Testis (tissue), 3 donors: ENCODE results near the gene TNS2. TPM values are rescaled to one million over a fixed set of nuclear protein-coding genes. Genes with fewer than 3 reads are reported as not detected.

ENCODE experiments used
- DNase-seq: peaks from one replicate; pipeline ENCODE4 v3.0.0-alpha.2; 2019
- H3K27ac ChIP-seq, 2 donors: fragments of 200-600 bp; sonication (generic); one replicate each; pipeline ENCODE4 v1.5.1; 2019
- H3K27me3 ChIP-seq: fragments of 200-600 bp; sonication (generic); one replicate; pipeline ENCODE4 v1.5.1; 2019
- H3K36me3 ChIP-seq: fragments of 200-600 bp; sonication (generic); one replicate; pipeline ENCODE4 v1.5.1; 2017; ENCODE audit warnings: low read depth; ENCODE audit errors: missing control alignments
- H3K4me1 ChIP-seq: fragments of 200-600 bp; sonication (generic); one replicate; pipeline ENCODE4 v1.5.1; 2019
- H3K4me3 ChIP-seq, 2 donors: fragments of 200-600 bp; sonication (generic); one replicate each; pipeline ENCODE4 v1.5.1; 2017 to 2019
- H3K9me3 ChIP-seq: fragments of 200-600 bp; sonication (generic); one replicate; pipeline ENCODE4 v1.5.1; 2017
- POLR2A ChIP-seq: fragments of 450-650 bp; IDR thresholded peaks from one replicate; pipeline ENCODE4 v1.6.1; 2017; ENCODE audit warnings: antibody characterized with exemption, mild to moderate bottlenecking, moderate library complexity
- WGBS, 2 donors: methylation state at CpG; one replicate each; pipeline ENCODE4 v1.1.5; 2018; 5-methylcytosine and 5-hydroxymethylcytosine counted together
- intact Hi-C: fragments of 100-400 bp; cut with DNase I; formaldehyde crosslinking; loops from one replicate; pipeline ENCODE4 v1.15.1; 2023; ENCODE audit warnings: low total_unique reads
- polyA plus RNA-seq: library from polyadenylated mRNA; stranded (reverse); fragments of 350-450 nt; fragmentation: Illumina TruSeq; extraction: RNeasy Lipid Tissue Mini Kit (QIAGEN cat#74804); gene quantifications from one replicate; pipeline ENCODE4 v1.2.3, GENCODE V29; 2014; ENCODE audit warnings: low read depth, low replicate concordance; ENCODE audit not compliant: insufficient read depth
- total RNA-seq, 2 donors: library from RNA; depleted of rRNA; stranded (reverse); fragments of >200 nt; gene quantifications; one replicate each; pipeline ENCODE4 v1.2.3, GENCODE V29; 2016
- TF ChIP-seq, protein P1 (sequence below), 3 experiments: fragments of 450-650 bp in 2 of 3; fragments of 200-600 bp in 1 of 3; sonication (generic) in 1 of 3; IDR thresholded peaks; one replicate each; pipeline ENCODE4 v1.5.1; 2016 to 2019; ENCODE audit warnings: antibody characterized with exemption in 3 of 3, mild to moderate bottlenecking in 2 of 3, moderate library complexity in 1 of 3

The TNS2 gene
- total and polyA plus RNA-seq, 3 donors from 2014 or later: 47.0 to 138 (median 108) TPM

DNA sequence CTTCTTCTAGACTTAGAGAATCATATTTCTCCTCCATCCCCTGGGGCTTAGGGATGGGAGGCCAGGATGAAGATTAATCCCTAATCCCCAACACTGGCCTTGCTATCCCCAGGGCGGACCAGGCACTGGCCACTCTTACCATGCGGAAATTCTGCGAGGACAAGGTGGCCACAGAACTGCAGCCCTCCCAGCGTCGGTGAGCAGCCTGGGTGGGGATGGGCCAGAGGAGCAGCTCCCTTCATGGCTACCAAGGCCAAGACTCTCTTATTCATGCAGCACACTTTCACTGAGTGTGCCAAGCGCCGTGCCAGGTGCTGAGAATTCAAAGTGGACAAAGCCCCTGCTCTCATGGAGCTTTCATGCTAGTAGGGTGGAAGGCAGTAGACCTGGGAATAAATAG, 7.0 kb downstream of the TNS2 start:
- peaks cover 43% of the 10 kb centered on the region for H3K4me1 ChIP-seq
- no peaks in the 10 kb centered on the region for H3K36me3 ChIP-seq
- peak overlapping the region in 1 of 2 donors; percentile 63 for H3K27ac ChIP-seq
- no peak overlapping the region for H3K4me3 ChIP-seq
- no peaks in the 10 kb centered on the region for H3K9me3 ChIP-seq
- 94 to 96% methylated on average over 5 to 7 of the region's 7 CpGs for WGBS, 2 donors
- DNase-seq: no peak
- H3K27me3 ChIP-seq: no peaks in the 10 kb centered on the region
- intact Hi-C loops: no loop called here
- no peak for TF ChIP-seq POLR2A
- TF ChIP-seq, protein P1, sequence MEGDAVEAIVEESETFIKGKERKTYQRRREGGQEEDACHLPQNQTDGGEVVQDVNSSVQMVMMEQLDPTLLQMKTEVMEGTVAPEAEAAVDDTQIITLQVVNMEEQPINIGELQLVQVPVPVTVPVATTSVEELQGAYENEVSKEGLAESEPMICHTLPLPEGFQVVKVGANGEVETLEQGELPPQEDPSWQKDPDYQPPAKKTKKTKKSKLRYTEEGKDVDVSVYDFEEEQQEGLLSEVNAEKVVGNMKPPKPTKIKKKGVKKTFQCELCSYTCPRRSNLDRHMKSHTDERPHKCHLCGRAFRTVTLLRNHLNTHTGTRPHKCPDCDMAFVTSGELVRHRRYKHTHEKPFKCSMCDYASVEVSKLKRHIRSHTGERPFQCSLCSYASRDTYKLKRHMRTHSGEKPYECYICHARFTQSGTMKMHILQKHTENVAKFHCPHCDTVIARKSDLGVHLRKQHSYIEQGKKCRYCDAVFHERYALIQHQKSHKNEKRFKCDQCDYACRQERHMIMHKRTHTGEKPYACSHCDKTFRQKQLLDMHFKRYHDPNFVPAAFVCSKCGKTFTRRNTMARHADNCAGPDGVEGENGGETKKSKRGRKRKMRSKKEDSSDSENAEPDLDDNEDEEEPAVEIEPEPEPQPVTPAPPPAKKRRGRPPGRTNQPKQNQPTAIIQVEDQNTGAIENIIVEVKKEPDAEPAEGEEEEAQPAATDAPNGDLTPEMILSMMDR (IDR thresholded peaks at IDR 0.05): no peak

DNA sequence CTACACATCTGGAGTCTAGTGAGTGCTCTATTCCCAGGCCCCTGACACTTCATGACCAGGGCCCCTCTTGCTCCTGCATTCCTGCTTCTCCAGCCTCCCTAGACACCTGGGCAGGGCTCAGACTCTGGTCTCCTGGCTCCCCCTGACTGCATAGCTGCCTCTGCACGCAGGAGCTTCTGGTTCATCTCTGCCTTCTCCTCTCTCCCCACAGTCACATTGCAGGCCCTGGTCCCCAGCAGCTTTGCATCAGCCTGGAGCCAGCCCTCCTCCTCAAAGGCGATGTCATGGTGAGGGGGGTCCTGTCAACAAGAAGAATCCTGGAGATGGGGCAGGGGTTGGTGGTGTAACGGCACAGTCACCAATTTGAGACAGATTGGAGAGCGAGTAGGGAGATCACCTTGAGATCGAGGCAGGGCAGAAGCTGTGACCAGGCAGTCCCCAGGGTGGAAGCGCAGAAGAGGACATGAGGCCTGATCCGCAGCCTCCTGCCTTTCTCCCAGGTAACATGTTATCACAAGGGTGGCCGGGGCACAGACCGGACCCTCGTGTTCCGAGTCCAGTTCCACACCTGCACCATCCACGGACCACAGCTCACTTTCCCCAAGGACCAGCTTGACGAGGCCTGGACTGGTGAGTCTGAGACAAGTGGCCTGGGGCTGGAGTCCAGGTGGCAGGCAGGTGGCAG, 8.1 kb downstream of the TNS2 start:
- Histone ChIP-seq H3K27ac (peak overlapping the region in 1 of 2 donors; percentile 36), H3K36me3 (no peaks in the 10 kb centered on the region), H3K27me3 (no peaks in the 10 kb centered on the region), H3K4me3 (no peak overlapping the region), H3K4me1 (peaks cover 43% of the 10 kb centered on the region), H3K9me3 (no peaks in the 10 kb centered on the region)
- 86 to 91% methylated on average over 8 to 13 of the region's 13 CpGs for WGBS, 2 donors
- intact Hi-C loops: no loop called here
- peak; percentile 13 for DNase-seq
- TF ChIP-seq POLR2A: no peak
- TF ChIP-seq, protein P1 (IDR thresholded peaks at IDR 0.05): no peak

DNA sequence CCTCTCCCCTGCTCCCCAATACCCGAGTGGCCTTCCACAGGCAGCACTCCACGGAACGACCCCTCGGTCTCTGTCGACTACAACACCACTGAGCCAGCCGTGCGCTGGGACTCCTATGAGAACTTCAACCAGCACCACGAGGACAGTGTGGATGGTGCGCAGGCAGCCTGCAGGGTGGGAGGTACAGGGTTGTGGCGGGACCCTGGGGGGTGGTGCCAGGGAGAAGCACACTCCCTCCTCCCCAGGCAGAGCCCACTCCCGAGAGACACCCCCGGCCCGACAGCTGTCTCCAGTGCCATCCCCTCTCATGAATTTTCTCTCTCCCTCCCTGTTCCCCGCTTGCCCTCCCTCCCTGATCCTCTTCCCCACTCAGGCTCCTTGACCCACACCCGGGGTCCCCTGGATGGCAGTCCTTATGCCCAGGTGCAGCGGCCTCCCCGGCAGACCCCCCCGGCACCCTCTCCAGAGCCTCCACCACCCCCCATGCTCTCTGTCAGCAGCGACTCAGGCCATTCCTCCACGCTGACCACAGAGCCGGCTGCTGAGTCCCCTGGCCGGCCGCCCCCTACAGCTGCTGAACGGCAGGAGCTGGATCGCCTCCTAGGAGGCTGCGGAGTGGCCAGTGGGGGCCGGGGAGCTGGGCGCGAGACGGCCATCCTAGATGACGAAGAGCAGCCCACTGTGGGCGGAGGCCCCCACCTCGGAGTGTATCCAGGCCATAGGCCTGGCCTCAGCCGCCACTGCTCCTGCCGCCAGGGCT, 9.0 kb downstream of the TNS2 start:
- TF ChIP-seq, protein P1 (IDR thresholded peaks at IDR 0.05): no peak
- TF ChIP-seq POLR2A: no peak
- H3K4me3 ChIP-seq: no peak overlapping the region
- H3K4me1 ChIP-seq: peaks cover 43% of the 10 kb centered on the region
- peak; percentile 14 for DNase-seq
- H3K27me3 ChIP-seq: no peaks in the 10 kb centered on the region
- intact Hi-C loops: no loop called here
- no peaks in the 10 kb centered on the region for H3K36me3 ChIP-seq
- H3K27ac ChIP-seq: no peak overlapping the region
- 78 to 89% methylated on average over 16 to 28 of the region's 35 CpGs for WGBS, 2 donors
- no peaks in the 10 kb centered on the region for H3K9me3 ChIP-seq

- TF ChIP-seq, protein P1 (IDR thresholded peaks at IDR 0.05): no peak
- no peak for TF ChIP-seq POLR2A
- Histone ChIP-seq H3K27ac (peak overlapping the region; percentile 18 to 86), H3K27me3 (no peaks in the 10 kb centered on the region), H3K36me3 (no peaks in the 10 kb centered on the region), H3K4me3 (no peak overlapping the region), H3K9me3 (no peaks in the 10 kb centered on the region), H3K4me1 (peaks cover 45% of the 10 kb centered on the region)
- DNase-seq: no peak
- WGBS, 2 donors: 90% methylated on average over 17 of the region's 24 CpGs; no CpG with 5 or more reads in 1 of the 2 donors
- intact Hi-C loops: no loop called here
These were observed 9.7 kb downstream of the TNS2 start for GRCh38 chr12:53059434-53060063.
